ENCODE data around the gene ATP6V1G3.

Gene ATP6V1G3

DNA sequence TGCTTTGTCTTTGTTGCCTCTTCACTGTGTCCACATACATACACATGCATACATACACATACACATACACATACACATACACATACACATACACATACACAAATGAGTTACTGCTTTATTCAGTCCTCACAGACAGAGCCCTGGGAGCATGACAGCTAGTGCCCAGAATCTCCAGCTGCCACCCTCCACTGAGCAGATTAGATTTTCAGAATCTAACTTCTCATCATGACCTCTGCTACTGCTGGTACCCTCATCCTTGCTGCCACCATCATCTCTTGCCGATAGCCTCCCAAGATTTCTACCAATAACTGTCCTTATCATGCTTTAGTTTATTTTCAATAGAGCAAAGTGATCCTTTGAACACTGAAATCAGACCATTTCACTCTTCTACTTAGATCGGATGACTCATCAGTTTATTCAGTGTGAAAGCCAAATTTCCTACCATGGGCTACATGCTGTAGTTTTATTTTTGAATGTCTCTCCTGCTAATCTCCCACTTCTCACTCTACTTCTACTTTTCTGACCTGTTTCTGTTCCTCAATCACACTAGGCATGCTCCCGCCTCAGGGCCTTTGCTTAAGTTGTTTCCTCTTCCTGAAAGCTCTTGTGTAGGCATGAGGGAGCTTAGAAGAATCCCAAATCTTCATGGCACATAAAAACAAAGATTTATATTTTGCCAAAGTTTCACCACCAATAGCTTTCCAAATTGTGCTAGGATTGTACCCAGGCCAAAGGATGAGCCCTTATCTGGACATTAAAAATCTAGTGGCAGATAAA lies 43.0 kb downstream of the ATP6V1G3 start:
- peak; percentile 47 for ATAC-seq (ENCODE audit: low read depth)
- no peaks in the 10 kb centered on the region for H3K36me3 Mint-ChIP-seq
- DNase-seq (ENCODE audit: low spot score in 2 of 2): no peak
- peaks cover 10% of the 10 kb centered on the region for H3K4me1 Mint-ChIP-seq
- no peak overlapping the region for H3K4me3 Mint-ChIP-seq
- no peak overlapping the region for H3K27ac Mint-ChIP-seq
- no peaks in the 10 kb centered on the region for H3K9me3 Mint-ChIP-seq
- H3K27me3 Mint-ChIP-seq: no peaks in the 10 kb centered on the region

DNA sequence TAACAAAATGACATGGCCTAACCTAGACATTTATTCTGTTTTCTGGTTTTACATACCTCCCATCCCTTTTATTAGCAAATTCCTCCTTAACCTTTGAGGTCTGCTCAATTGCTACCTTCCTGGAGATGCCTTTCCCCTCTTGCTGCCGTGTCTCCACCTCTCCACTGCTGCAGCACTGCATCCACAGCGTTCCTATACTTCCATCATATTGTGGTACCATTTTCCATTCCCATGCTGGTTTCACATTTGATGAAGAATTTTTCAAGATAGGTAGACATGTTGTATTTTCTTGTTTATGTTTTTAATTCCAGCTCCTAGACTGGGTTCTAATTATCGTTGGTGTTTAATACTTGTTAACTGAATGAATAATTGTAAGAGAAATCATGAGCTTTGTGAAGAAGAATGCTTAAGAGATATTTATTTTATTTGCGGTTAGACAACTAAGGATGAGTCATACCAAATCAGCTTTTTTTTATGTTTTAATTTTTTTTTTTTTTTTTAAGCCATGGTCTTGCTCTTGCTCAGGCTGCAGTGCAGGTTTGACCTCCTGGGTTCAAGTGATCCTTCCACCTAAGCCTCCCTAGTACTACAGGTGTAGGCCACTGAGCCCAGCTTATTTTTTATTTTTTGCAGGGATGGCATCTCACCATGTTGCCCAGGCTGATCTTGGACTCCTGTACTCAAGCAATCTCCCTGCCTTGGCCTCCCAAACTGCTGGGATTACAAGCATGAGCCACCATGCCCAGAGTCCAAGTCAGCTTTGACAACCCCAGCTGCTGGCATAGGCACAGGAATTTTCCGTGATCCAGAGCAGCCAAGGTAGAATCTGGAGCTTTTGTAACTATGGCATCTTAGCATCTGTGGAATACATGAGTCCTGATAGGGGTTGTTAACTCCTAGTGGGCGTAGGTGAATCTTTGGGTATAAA lies 44.0 kb downstream of the ATP6V1G3 start:
- Mint-ChIP-seq H3K4me1 (peaks cover 8% of the 10 kb centered on the region), H3K27ac (no peak overlapping the region), H3K4me3 (no peak overlapping the region), H3K36me3 (no peaks in the 10 kb centered on the region), H3K9me3 (no peaks in the 10 kb centered on the region), H3K27me3 (no peaks in the 10 kb centered on the region)
- no peak for ATAC-seq (ENCODE audit: low read depth)
- DNase-seq (ENCODE audit: low spot score in 2 of 2): no peak

DNA sequence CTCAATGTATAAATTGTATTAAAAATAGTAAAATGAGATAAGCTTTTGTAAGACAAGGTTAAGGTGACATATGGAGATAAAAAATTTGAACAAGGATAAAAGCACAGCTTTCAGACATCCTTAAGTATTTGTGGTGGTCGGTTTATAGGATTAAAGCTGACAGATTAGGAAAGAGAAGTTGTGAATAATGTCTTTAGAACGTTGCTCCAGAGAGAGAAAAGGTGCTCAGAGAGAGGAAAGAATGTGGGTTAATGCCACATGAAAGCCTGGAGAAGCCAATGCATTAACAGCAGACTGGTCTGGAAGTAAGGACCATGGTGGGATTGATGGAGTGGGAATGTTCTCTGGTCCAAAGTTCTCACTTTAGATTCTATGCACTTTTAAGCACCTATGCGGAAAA lies 44.8 kb downstream of the ATP6V1G3 start:
- DNase-seq (ENCODE audit: low spot score in 2 of 2): no peak
- H3K4me3 Mint-ChIP-seq: no peak overlapping the region
- H3K9me3 Mint-ChIP-seq: no peaks in the 10 kb centered on the region
- no peaks in the 10 kb centered on the region for H3K36me3 Mint-ChIP-seq
- H3K27me3 Mint-ChIP-seq: no peaks in the 10 kb centered on the region
- no peak for ATAC-seq (ENCODE audit: low read depth)
- no peak overlapping the region for H3K27ac Mint-ChIP-seq
- peaks cover 8% of the 10 kb centered on the region for H3K4me1 Mint-ChIP-seq

DNA sequence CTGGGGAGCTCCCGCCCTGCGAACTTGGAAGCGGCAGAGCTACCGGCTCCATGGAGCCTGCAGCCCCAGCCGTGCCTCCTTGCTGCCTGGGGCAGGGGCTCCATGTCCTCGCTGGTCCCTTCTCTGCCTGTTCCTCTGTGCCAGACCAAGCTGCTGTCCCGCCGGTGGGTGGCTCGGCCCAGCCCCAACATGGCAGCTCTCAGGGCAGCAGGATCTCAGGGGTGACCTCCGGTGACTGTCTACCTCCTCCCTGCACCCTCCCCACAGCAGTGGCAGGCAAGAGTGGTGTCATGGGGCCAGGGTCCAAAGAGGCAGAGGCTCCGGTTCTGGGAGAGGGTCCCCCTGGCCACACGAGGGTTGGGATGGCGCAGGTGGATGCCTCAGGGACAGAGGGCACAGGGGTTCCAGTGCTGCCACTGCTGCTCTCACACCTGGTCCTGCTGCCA lies 45.8 kb downstream of the ATP6V1G3 start:
- ATAC-seq (ENCODE audit: low read depth) (no peak), DNase-seq (ENCODE audit: low spot score in 2 of 2) (no peak)
- Mint-ChIP-seq H3K4me1 (peaks cover 13% of the 10 kb centered on the region), H3K27ac (no peak overlapping the region), H3K9me3 (no peaks in the 10 kb centered on the region), H3K4me3 (no peak overlapping the region), H3K36me3 (no peaks in the 10 kb centered on the region), H3K27me3 (no peaks in the 10 kb centered on the region)

DNA sequence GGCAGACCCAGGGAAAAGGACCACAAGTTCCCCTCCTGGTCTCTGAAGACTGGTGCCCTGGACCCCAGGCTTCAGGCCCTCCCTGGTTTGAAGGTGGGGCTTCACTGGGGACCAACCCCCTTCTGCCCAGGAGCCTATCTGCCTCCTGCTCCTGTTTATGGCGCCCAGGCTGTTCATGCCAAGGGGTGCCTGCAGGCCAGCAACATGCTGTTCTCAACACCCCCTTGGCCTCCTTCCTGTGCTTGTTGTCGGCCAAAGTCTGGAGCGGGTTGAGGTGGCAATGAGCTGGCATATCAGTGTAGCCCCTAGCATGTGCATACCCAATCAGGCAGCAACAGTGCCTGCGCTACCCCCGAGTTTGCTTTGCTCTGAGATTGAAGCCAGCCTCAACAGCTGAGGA lies 46.3 kb downstream of the ATP6V1G3 start:
- DNase-seq (ENCODE audit: low spot score in 2 of 2) (no peak), ATAC-seq (ENCODE audit: low read depth) (no peak)
- H3K4me1 Mint-ChIP-seq: peaks cover 13% of the 10 kb centered on the region
- H3K4me3 Mint-ChIP-seq: no peak overlapping the region
- no peaks in the 10 kb centered on the region for H3K9me3 Mint-ChIP-seq
- no peaks in the 10 kb centered on the region for H3K36me3 Mint-ChIP-seq
- H3K27ac Mint-ChIP-seq: no peak overlapping the region
- H3K27me3 Mint-ChIP-seq: no peaks in the 10 kb centered on the region

DNA sequence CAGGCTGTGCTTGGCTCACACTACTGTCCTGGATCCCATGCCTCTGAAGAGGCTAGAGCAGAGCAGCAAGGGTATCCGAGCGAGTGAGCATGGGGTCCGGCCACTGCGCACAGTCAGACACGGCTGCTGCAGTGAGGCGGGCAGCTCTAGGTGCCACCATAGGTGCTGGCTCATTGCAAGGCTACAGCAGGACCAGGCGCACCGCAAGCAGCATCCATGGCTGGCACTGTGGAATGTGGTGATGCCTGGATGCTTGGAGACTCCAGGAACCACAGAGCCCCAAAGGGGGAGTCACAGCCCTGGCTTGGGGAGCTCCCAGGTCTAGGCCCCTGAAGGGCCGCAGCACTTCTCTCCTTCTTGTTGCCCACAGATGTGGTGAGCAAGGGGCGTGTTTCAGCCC lies 47.2 kb downstream of the ATP6V1G3 start:
- H3K4me3 Mint-ChIP-seq: no peak overlapping the region

DNA sequence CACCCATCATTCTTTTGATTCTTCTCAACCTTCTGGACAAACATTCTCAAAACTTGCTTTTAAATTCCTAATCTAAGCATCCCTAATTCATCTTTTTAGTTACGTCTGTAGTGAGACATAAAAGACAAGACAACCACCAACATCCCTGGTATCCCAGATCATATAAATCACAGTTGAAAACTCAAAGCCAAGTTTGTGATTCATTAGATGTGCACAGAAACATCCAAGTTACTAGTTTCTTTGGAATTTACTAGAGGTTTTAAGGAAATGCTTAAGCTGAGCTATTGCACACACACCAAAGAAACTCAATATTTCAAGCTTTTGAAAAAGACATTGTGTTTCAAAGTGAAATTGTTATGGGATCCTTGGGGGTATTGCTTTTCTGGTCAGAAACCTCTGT lies 47.6 kb downstream of the ATP6V1G3 start:
- no peaks in the 10 kb centered on the region for H3K27me3 Mint-ChIP-seq

More for the DNA sequence above, 47.2 kb downstream of the ATP6V1G3 start:
- Mint-ChIP-seq H3K9me3 (no peaks in the 10 kb centered on the region), H3K27me3 (no peaks in the 10 kb centered on the region), H3K36me3 (no peaks in the 10 kb centered on the region), H3K4me1 (peaks cover 13% of the 10 kb centered on the region), H3K27ac (no peak overlapping the region)
- DNase-seq (ENCODE audit: low spot score in 2 of 2): no peak
- no peak for ATAC-seq (ENCODE audit: low read depth)

DNA sequence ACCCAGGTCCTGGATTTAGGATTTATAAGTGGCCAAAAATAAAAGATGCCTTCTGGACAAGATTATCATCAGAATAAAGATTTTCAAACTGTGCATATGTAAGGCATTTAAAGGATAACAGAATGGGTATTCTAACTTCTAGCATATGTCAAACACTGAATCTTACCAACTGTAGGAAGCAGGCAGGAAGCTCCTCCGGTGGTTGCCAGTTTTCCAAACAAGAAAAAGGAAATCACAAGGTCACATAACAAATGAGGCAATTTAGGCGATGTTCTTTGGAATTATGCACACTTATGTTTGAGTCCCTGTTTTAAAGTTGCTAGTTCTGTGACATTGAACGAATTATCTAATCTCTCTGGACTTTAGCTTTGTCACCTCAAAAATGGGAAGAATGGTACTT lies 48.9 kb downstream of the ATP6V1G3 start:
- no peak overlapping the region for H3K27ac Mint-ChIP-seq
- H3K4me1 Mint-ChIP-seq: peaks cover 5% of the 10 kb centered on the region
- ATAC-seq (ENCODE audit: low read depth) (no peak), DNase-seq (ENCODE audit: low spot score in 2 of 2) (no peak)
- no peaks in the 10 kb centered on the region for H3K9me3 Mint-ChIP-seq
- no peaks in the 10 kb centered on the region for H3K36me3 Mint-ChIP-seq
- no peak overlapping the region for H3K4me3 Mint-ChIP-seq
- no peaks in the 10 kb centered on the region for H3K27me3 Mint-ChIP-seq

More for the DNA sequence above, 47.6 kb downstream of the ATP6V1G3 start:
- Mint-ChIP-seq H3K36me3 (no peaks in the 10 kb centered on the region), H3K9me3 (no peaks in the 10 kb centered on the region), H3K4me1 (peaks cover 13% of the 10 kb centered on the region), H3K4me3 (no peak overlapping the region), H3K27ac (no peak overlapping the region)
- ATAC-seq (ENCODE audit: low read depth) (no peak), DNase-seq (ENCODE audit: low spot score in 2 of 2) (no peak)

DNA sequence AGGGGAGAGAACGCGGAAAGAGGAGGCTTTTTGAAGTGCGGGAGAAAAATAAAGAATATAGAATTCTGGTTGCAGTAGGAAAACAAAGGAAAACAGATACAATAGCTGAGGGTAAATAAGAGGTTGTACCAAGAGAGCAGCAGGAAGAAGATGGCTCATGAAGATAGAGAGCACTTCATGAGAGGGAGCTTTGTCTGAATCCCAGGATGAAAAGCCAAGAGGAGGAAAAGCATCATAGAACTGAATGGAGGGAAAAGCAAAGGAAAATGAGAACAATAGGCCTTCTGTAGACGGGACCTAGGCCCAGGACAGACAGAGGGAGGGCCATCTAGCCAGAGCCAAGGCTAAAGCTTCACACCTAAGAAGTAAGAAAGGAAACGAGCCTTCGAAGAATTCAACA lies 49.5 kb downstream of the ATP6V1G3 start:
- Mint-ChIP-seq H3K4me1 (peaks cover 5% of the 10 kb centered on the region), H3K36me3 (no peaks in the 10 kb centered on the region), H3K9me3 (no peaks in the 10 kb centered on the region), H3K27ac (no peak overlapping the region), H3K4me3 (no peak overlapping the region), H3K27me3 (no peaks in the 10 kb centered on the region)
- ATAC-seq (ENCODE audit: low read depth) (no peak), DNase-seq (ENCODE audit: low spot score in 2 of 2) (no peak)

DNA sequence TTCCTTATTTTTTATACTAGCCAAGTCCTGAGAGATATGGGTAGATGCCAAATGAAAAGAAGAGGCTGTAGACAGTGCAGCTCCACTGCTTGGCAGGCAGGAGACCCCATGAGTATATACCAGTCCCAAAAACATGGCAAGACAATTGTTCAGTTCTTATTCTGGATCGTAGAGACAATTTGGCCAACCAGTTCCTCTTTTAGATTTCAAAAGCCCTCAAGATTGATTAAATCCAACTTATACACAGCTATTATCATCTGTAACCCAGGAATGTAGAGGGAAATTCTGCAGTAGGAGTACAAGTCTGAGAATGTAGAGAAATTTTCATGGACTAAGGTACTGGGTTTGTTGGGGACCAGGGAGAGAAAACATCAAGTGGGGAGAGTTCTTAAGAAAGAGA lies 50.3 kb downstream of the ATP6V1G3 start:
- Mint-ChIP-seq H3K36me3 (no peaks in the 10 kb centered on the region), H3K4me1 (peaks cover 5% of the 10 kb centered on the region), H3K27me3 (no peaks in the 10 kb centered on the region), H3K4me3 (no peak overlapping the region), H3K27ac (no peak overlapping the region), H3K9me3 (no peaks in the 10 kb centered on the region)
- ATAC-seq (ENCODE audit: low read depth) (no peak), DNase-seq (ENCODE audit: low spot score in 2 of 2) (no peak)

DNA sequence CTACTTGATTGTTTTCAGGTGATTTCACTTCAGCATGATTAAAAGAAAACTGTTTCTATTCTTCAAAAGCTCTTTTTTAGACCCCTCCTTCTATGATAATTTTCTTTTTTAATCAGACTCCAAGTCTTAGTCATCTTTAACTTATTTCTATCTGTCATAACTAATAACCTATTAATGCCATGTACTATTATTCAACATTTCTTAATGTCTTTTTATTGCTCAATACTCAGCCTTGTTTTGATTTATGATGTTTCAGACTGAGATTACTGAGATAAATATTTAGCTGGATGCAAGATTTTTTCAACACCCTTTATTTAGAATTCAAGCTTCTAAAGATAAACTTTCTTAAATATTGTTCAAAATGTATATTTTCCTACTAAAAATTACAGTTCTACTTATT lies 53.6 kb downstream of the ATP6V1G3 start:
- Mint-ChIP-seq H3K36me3 (peaks cover 2% of the 10 kb centered on the region), H3K27me3 (no peaks in the 10 kb centered on the region), H3K4me1 (peaks cover 5% of the 10 kb centered on the region), H3K9me3 (no peaks in the 10 kb centered on the region), H3K4me3 (no peak overlapping the region), H3K27ac (no peak overlapping the region)
- no peak for DNase-seq (ENCODE audit: low spot score in 2 of 2)
- ATAC-seq (ENCODE audit: low read depth): no peak

DNA sequence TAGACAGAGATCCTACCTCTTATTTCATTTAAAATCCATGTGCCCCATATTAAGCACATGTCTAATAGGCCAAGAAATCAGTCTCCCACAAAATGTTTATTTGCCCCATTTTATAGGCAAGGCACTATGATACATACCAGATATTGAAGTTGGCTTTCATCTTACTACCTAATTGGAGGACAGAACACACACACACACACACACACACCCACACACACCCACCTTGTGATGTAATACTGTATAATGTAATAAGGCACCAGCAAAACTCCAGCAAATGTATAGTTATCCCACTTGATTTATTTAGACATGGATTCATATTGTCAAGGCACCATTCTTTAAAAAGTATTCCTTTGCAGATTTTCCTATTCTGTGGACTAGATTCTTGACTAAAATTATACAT lies 56.8 kb downstream of the ATP6V1G3 start:
- H3K27ac Mint-ChIP-seq: no peak overlapping the region
- no peaks in the 10 kb centered on the region for H3K9me3 Mint-ChIP-seq
- peaks cover 4% of the 10 kb centered on the region for H3K4me1 Mint-ChIP-seq
- ATAC-seq (ENCODE audit: low read depth) (no peak), DNase-seq (ENCODE audit: low spot score in 2 of 2) (no peak)
- H3K36me3 Mint-ChIP-seq: peaks cover 2% of the 10 kb centered on the region
- no peak overlapping the region for H3K4me3 Mint-ChIP-seq
- H3K27me3 Mint-ChIP-seq: no peaks in the 10 kb centered on the region

DNA sequence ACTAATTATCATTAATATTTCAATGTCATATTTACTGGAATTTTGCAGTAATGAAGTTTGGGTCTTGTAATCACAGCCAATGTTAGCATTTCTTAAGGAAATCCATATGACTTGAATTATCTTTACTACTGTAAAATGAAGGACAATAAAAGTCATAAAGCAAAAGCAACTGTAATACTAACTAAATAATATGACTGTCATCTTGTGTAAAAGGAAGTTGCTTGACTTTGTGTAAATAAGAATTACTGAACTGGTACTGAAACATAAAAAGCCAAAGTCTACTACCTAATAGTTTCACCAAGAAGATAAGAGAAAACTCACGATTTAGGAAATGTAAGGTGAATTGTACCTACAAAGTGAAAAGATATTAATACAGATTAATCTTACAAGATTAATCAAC lies 57.5 kb downstream of the ATP6V1G3 start:
- H3K27ac Mint-ChIP-seq: no peak overlapping the region
- H3K4me1 Mint-ChIP-seq: peaks cover 4% of the 10 kb centered on the region
- H3K27me3 Mint-ChIP-seq: no peaks in the 10 kb centered on the region
- no peak for DNase-seq (ENCODE audit: low spot score in 2 of 2)
- H3K4me3 Mint-ChIP-seq: no peak overlapping the region
- H3K36me3 Mint-ChIP-seq: peaks cover 2% of the 10 kb centered on the region
- H3K9me3 Mint-ChIP-seq: no peaks in the 10 kb centered on the region
- ATAC-seq (ENCODE audit: low read depth): no peak

DNA sequence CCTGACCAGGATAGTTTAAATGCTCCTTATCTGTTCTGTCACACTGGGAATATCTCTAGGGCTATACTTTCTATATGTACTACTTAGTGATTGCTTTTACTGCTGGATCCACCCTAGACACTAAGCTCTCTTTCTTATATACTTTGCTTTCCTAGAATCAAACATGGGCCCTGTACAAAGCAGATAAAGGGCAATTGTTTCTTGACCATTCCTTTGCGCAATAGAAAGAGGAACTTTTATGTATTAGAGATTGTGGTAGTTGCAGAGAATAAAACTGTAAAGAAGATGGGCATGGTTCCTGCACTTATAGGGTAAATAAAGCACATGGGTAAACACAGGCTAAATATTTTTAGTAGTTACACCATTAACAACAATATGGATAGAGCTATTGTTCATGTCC lies 58.8 kb downstream of the ATP6V1G3 start:
- DNase-seq (ENCODE audit: low spot score in 2 of 2) (no peak), ATAC-seq (ENCODE audit: low read depth) (no peak)
- Mint-ChIP-seq H3K27me3 (no peaks in the 10 kb centered on the region), H3K4me3 (no peak overlapping the region), H3K4me1 (peaks cover 4% of the 10 kb centered on the region), H3K36me3 (peaks cover 2% of the 10 kb centered on the region), H3K9me3 (no peaks in the 10 kb centered on the region), H3K27ac (no peak overlapping the region)

Data from memory B cell (primary cell).